GM15510 (cell line): ENCODE measurements around the gene TIAM1.

ENCODE experiments used
- POLR2A ChIP-seq: IDR thresholded peaks from 3 replicates; pipeline ENCODE4 v1.6.1; 2011; ENCODE audit warnings: borderline replicate concordance; ENCODE audit not compliant: insufficient read length; ENCODE audit errors: extremely low read depth

TIAM1 gene

GRCh38 chr21:31343680-31344480, at the start of gene TIAM1:
Gene TIAM1 (minus strand): TSS chr21:31344261. CDS start chr21:31266972, 77,289 bp downstream.
- TF ChIP-seq POLR2A = no peak

DNA sequence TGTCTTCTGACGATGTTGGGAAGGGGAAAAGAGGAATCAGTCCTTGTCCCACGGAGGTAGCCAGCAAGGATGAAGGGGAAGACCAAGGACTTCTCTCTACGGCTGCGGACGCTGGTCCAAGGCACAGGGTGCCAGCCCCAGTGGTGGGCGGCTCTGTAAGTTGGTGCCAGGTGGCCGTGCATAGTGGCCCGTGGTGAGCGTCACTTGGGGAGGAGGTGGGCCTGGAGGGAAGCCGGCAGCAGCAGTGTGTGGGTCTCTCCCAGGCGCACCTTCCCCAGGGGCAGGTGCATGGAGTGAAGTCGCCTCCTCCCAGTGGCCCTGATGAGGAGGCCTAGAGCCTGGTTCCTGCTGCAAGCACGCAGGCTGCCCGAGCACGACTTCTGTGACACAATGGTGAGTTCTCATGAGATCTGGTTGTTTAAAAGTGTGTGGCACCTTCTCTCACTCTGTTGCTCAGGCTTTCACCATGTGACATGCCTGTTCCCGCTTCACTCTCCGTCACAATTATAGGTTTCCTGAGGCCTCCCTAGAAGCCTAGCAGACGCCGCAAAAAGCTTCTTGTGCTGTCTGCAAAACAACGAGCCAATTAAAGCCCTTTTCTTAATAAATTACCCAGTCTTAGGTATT, 43.6 kb upstream of the TIAM1 start:
- TF ChIP-seq POLR2A = no peak

DNA sequence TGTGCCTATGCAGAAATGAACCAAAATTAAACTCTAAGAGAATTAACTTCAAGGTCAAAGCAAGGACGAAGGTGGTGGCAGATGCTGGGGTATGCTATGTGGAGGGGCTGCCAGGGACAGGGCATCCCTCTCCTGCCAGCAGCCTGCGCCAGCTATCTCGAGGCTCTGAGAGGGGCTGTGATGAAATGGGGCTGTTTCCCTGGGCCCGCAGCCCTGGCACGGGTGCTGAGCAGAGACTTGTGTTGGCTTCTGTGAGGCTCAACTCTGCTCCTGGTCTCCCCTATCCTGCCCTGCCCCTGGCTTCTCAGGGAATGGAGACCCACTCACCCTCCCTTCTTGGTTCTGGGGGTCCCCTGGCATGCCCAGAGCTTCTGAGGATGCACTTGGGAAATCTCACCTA, 41.9 kb upstream of the TIAM1 start:
- no peak for TF ChIP-seq POLR2A

- no peak for TF ChIP-seq POLR2A
Observed at GRCh38 chr21:31383770-31384169, 39.7 kb upstream of the TIAM1 start.

- TF ChIP-seq POLR2A = no peak
Observed at GRCh38 chr21:31382060-31382459, 38.0 kb upstream of the TIAM1 start.

DNA sequence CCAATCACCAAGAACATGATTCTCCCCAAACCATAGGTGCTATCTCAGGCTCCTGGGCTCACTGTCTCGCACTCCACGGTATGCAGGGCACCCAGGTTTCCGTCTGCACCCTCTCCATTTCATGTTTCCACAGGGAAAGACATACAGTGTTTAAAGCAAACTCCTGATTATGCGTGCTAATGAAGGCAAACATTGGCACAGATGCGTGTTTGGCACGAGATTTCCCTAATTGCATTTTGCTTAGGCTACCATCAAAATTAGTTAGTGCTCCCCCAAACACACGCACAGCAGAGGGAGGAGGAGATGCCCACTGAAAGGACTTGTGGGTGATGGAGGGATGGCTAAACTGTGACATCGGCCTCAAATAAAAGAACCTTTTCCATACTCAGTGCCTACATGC, 32.2 kb upstream of the TIAM1 start:
- TF ChIP-seq POLR2A = no peak

DNA sequence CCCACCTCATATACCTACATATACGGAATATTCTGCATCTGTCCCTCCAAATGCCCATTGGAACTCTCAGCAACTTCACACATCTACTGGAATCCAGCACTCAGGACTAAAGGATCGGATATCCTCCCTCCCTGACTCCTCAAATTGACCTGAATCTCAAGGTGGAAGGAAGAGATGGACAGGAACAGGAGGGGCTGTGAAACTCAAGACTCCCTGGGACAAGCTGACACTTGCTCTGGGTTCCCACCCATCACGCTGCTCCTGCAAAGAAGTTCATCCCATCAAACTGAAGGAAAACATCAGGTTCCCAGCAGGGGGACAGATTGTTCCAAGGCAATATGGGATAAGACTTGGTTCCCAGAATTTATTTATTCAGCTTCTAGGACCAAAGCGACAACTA, 30.3 kb upstream of the TIAM1 start:
- TF ChIP-seq POLR2A = no peak

GRCh38 chr21:31372471-31372765, 28.4 kb upstream of the TIAM1 start:
- TF ChIP-seq POLR2A = no peak

DNA sequence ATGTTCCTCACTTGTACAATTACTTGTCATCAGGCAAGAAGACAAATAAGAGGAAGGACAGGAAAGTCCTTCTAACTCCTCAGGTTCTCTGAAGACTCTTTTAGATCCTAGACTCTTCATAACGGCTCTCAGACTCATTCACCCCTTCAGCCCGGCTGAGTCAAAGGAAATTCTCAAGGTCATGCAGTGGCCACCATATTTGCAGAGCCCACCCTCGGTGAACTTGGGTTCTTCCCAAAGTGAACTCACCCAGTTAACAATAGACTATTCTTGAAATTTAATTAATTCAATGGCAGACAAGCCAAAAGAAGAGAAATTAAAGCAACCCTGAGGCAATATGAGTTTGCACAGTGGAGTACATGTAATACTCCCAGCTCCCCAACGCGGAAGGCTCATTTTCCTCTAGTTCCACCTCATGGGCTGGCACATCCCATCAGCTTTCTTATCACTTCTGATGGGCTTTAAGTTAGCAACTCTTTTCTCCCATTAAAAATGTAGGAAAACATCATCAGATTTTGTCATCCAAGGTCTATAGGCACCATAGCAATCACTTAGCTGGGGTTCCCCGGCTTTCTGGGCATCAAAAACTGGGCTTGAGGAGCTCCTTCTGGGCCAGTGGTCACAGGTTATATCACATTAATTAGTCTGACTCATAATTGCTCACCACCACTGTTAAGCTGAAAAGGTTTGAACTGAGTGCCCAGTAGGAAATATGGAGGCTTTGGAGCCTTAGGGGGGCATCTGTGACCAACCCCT, 27.8 kb upstream of the TIAM1 start:
- no peak for TF ChIP-seq POLR2A

DNA sequence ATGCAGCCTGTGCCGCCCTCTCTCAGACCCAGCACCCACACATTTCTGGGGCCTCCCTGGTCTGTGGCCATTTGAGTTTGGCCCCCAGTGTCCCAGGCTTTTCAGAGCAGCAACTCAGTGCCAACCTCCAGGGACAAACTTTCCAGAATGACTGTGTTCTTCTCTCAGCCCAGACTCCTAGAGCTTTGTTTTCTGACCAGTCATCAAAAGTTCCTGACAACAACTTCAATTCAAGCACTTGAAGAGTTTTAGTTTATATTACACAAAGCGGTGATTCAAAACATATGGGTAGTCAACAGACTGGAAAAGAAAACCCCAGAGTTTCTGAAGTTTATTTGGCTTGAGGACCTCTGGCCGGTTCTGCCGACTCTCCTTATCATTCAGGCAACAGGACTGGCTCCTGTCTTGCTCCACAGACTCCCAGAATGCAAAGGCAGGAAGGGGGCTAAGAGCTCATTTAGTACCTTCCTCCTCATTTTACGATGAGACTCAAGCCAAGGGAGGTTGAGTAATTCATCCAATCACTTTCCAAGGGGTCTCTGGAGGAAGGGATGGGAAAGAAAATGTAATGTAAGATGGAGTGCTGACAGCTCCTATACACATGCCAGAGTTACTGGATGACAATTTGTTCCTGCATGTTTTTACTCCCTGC, 27.0 kb upstream of the TIAM1 start:
- no peak for TF ChIP-seq POLR2A

GRCh38 chr21:31370281-31370892, 26.3 kb upstream of the TIAM1 start:
- no peak for TF ChIP-seq POLR2A

DNA sequence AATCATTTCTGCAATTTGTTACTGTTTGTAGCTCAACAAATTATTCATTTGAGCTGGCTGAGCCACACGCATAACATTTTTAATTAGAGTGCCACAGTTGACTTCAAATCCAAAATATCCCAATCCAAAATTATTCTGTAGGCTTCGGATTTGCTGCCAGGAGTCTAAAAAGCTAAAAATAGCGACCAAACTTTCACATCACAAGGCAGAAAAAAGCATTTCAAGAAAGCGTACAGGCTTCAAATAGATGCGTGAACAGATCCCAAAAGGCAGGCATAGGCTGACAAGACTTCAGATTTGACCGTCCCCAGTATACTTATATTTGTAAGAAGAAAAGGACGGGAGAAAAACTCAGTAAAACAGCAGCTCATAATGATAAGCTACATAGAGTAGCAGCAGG, 24.3 kb upstream of the TIAM1 start:
- TF ChIP-seq POLR2A = no peak

DNA sequence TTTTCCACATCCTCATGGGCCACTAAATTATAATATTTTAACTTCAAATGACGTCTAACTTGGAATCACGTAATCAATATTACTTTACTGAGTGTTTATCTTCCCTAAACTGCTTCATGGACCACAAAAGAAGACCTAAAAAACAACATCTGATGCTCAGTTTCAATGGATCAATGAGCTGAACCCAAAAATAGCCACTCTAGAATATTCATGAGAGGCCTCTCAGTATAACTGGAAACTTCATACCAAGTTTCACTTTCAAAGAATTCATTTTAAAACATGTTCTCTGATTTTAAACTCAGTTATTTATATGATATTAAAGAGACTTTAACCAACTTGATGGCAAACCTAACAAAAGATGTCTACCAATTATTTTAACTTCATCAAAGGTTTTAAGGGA, 23.7 kb upstream of the TIAM1 start:
- TF ChIP-seq POLR2A = no peak

DNA sequence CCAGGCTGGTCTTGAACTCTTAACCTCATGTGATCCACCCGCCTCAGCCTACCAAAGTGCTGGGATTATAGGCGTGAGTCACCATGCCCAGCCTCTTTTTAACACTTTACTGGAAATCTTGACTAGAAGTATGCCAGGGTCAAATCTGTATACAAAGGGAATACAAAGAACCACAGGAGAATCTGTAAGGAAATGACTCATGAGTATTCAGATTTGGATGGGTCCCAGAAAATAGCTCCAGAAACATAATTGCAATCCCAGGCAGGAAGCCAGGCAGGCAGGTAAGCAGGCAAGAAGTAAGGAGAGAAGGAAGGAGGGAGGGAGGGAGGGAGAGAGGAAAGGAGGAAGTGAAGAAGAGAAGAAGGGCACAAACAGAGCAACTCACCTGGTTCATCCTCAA, 22.8 kb upstream of the TIAM1 start:
- TF ChIP-seq POLR2A = no peak

GRCh38 chr21:31364253-31364945, 20.3 kb upstream of the TIAM1 start:
- no peak for TF ChIP-seq POLR2A

DNA sequence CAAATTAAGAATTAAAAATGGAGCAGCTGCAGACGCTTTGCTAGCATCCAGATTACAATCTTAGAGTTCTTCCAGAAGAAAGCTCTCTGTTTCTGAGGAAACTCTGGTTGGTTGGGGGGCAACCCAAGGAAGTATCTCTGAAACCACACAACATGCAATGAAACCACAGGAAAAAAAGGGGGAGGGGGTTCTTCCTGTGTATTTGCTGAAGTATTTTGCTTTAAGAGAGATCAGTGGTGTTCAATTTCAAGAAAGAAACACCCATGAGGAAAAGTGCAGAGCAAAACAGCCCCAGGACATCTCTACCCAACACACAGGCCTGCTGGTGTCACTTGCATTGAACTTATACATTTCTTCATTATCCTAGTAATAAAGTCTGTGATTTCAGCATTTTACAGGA, 19.7 kb upstream of the TIAM1 start:
- TF ChIP-seq POLR2A = no peak
